HG03108 (cell line): ENCODE results near the gene ATL1.

ENCODE experiments used
- ATAC-seq: cut with Tn5 transposase; IDR thresholded peaks from one replicate; pipeline ENCODE4 v1.9.1; 2021; ENCODE audit warnings: moderate library complexity; ENCODE audit not compliant: unreplicated experiment

The ATL1 gene

DNA sequence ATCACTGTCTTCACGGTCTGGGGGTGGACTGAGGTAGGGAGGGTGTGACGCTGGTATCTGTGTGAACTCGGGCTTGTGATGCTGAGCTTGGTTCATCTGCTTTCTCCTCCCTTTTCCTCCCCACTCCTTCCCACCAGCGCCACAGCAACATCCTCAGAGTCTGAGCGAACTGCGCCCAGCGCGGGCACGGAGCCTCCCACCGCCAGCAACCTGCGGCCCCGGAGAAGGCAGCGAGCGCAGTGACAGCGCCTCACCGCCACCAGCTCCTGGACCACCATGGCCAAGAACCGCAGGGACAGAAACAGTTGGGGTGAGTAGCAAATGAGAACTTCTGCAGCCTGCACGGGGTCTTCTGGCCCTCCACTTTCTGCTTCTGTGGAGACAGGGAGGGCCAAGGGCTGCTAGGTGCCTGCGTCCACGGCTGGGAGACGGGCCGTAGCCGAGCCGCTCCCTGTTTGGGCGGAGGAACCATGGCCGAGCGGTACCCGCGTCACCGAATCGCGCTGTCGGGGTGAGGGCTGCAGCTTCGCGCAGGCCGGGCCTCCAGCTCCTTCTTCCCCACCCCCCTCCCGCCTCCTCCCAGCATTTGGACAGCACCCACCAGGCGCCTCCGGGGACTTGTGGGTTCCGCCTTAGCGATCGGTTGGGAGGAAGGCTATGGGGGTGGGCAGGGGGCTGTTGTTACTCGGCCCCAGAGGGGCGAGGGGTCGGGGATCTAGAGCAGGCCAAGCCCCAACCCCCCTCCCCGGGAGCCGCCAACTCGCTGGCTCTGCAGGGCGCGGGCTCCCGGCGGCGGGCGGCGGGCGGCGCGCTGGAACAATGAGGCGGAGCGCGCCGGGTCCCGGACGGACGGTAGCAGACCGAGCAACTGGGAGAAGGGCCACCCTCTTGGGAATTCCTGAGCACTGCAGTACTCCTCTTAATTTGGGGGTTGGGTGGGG lies at the start of gene ATL1:
TSS of gene ATL1 (plus strand) at position 156 of the 941 bp plus-strand sequence. CDS start at position 277, 121 bp downstream.
- ATAC-seq, result no peak

DNA sequence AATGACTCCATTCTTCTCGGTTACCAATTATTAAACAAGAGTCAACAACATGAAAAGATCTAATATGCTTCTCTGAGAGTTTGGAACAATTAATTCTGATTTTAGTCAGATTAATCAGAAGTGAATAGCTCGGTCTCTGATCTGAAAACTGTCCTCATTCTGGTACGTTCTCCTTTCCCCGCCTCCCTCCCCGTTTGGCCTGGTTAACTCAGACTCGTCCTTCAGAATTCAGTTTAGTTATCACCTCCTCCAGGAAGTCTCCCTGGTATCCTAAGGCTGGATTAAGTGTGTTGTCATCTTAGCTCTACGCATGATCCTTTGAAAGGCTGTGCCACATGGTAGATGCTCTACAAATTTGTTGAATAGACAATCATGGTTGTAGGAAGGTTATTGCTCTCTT lies 49.8 kb upstream of the ATL1 start:
- no peak for ATAC-seq

DNA sequence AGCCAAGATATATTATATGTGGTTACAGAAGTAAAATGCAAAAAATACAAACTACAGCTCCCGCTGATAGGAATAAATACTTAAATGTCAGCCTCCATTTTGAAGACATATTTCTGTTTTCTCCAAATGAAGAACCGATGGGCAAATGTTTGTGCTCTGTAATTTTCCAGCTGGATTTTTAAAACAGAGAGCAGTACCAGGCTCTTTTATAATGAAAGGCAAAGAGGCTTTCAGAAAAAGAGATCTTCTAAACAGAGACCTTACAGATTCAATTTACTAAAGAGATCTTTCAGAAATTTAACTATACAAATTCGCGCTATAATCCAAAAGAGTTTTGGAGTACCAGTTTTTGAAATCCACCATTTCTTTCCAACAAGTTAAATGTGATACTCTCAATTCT lies 47.5 kb upstream of the ATL1 start:
- no peak for ATAC-seq

DNA sequence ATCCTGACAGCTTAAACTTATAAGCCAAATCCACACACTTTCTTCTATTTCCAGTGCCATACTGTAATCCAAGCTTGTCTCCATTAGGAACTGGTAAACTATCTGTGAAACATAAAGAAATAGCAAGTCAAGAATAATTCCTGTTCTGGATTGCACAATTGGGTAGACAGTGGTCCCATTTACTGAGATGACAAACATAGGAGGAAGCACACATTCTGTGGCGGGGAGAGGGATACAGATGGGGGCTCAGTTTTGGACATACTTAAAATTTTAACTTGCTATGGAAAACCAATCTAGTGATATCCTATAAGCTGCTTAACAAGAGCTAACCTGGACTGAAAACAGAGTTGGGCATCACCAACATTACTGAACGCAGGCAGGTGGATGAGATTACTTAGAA lies 43.9 kb upstream of the ATL1 start:
- no peak for ATAC-seq

DNA sequence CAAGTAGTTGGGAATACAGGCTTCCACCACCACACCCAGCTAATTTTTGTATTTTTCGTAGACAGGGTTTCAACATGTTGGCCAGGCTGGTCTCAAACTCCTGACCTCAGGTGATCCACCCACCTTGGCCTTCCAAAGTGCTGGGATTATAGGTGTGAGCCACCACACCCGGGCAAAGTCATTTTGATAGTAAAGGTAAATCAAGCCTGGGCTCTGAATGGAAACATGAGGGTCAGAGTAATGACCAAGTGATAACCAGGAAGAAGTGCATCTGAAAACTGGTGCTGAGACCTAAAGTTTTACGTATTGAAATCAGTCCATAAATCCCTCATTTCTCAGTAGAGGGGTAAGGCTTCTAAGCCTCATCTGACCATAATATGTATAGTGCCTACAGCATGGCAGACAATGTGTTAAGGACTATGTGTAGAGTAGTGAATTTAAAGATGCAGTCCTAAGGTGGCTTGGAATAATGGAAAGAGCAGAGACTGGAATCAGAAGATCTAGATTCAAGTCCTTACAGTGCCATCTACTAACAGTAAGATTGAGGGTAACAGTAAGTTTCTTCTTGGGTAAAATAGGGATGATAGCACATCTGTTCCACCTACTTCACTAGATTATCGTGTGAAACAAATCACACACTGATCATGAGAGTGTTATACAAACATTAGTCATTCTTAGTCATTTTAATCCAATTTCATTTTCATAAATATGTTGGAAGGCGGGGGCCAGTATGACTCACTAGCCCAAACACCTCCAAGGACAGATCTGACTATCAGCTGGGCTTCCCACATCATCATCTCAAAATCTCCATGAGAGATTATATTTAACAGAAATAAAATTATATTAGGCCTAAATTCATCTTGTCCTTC lies 38.8 kb upstream of the ATL1 start:
- ATAC-seq, result peak; percentile 51

DNA sequence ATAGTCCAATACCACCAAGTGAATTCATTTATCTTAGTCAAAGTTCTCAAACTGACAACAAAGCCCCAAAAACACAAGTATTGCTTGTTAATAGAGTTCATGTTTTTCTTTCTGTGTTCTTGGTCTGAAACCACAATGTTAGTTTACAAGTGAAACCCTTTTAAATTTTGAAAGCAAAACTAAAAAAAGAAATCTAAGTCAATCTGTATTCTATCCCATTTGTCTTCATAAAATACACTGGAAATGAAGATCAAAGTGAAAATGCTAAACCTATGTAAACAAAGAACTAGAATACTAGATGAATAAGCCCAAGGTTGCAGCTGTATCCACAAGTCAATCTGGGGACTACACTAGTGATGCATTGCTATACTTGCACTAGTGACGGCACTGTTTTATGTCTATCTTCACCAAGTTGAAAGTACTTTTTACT lies 38.0 kb upstream of the ATL1 start:
- ATAC-seq, result peak; percentile 60

DNA sequence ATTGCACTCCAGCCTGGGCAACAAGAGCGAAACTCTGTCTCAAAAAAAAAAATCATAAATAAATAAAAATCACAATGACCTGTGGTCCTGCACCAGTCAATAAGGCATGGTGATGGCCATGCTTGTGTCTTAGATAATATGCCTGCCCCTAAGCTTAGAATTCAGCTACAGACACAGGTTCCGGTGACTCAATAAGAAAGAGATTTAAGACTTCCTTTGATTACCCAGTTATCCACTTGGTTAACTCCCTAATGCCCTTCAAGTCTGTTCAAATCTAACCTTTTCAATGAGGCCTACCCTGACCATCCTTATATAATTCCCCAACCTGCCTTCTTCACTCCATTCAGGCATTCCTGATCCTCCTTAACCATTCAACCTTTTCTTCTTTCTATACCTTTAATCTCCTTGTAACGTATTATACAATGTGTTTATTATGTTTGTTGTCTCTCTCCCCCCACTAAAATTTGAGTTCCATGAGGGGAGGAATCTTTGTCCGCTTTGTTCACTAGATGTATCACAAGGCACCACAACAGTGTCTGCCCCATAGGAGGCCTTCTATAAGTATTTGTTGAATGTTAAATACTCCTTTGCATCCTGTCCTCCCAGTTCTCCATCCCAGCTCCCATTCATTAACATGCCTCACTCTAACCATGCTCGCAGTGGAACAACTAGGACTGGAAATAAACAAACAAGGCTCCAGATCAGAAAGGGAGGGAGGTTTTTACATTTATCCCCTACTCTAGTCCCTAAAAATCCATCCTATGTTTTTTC lies 36.5 kb upstream of the ATL1 start:
- ATAC-seq, result no peak

DNA sequence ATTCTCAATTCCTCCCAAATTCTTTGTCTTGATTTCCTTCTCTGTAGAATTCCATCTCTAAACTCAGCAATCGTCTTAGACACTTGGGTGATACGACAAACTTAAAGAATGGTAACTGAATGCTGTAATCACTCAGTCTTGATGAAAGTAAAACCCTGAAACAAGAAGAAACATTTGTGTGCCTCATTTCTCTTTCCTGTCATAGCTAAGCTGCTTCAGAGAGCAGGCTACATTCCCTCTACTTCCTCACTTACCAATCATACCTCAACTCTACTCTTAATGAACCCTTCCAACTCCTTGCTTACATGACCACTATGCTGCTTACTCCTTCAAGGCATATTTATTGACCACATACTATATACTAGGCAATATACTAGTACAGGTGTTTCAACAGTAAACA lies 35.9 kb upstream of the ATL1 start:
- no peak for ATAC-seq

DNA sequence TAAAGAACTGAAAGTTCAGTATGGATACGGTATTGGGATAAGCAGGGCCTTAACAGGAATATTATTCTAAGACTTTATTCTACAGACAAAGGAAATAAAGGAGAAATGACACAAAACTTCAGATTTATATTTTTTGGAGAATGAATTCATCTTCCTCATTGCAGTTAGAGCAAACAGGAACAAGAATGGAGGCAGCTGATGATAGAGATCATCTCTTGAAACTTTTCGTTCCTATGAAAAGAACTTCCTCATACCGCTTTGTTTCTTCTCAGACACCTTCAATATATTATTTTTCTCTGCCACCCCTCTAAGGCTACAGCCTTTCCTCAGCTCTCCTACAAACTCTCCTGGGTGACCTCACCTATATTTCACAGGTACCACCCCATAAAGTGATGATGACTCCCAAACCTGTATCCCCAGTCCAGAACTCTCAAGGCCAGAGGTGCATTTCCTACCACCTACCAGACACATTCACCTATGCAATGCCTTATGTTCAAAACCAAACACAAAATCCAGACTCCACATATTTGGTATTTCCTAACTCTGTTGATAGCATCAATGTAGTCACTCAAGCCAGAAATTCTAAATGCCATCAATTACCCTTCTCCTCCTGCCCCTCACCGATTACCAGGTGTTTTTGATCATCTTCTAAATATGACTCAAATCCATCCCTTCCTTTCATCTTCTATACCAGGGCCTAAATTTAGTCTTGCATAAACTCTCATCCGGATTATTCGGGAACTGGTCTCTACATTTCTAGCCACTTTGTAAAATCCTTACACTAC lies 35.0 kb upstream of the ATL1 start:
- ATAC-seq, result no peak

DNA sequence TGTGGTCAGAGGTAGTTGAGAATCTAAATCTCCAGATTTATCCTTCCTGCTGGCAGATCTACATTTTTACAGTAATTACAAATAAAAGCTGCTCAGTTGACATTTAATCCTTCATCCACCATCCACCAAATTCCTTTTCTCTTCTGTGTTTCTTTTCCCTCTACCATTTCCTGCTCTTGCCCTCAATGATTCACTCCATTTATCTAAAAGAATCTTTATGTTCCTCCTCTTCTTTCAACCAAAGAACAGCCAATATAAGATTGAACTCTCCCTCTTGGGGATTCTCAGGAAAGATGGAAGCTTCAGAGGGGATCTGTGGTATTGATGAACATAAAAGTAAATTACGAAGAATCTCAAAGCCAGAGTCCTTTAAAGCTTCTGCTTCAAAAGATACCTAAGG lies 31.9 kb upstream of the ATL1 start:
- ATAC-seq, result no peak

DNA sequence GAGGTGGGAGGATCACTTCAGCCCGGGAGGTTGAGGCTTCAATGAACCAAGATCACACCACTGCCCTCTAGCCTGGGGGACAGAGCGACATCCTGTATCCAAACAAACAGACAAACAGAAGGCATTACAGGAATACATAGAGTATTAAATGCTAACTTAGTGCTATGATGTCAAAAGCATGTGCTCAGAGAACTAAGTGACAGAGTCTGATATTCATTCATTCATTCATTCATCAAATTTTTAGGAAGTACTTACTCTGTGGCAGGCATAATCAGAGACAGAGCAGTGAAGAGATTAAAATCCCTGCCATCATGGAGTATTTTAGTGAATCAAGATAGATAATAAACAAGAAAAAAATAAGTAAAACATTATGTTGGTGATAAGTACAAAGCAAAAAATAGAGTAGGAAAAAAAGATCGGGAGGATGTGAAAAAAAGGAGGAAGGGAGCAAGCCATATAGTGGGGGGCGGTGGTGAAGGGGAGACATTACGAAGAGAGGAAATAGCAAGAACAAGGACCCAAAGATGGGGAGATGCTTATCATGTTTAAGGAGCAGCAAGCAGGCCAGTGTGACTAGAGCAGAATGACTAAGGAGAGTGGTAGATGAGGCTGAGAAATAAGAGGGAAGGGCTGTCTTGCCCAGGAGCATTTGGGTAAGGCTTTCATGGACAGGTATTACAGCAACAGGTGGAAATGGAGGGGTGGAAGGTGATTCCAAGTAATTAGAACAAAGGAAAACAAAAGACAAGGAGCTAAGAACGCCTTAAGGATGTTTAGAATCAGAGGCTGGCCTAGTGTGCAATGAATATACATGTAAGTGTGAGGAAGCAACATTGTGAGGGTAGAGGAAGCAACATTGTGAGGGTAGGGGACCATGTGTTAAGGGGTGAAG lies 30.4 kb upstream of the ATL1 start:
- ATAC-seq, result no peak

DNA sequence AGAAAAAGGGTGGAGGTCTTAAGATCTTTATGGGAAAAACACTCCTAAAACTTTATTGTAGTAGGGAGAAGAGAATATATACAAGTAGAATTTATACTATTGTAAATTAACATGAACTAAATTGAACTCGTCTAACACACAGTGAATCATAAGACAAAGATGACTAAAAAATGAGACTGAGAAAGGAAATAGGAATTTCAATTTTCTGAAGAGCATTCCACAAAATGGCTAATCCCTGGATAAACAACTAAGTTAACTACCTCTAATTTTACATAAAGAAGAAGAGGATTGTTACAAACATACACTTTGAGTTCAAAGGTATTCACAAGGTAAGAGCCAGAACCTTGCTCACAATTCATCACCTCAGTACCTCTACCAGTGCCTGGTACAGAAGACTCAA lies 29.6 kb upstream of the ATL1 start:
- ATAC-seq, result no peak

DNA sequence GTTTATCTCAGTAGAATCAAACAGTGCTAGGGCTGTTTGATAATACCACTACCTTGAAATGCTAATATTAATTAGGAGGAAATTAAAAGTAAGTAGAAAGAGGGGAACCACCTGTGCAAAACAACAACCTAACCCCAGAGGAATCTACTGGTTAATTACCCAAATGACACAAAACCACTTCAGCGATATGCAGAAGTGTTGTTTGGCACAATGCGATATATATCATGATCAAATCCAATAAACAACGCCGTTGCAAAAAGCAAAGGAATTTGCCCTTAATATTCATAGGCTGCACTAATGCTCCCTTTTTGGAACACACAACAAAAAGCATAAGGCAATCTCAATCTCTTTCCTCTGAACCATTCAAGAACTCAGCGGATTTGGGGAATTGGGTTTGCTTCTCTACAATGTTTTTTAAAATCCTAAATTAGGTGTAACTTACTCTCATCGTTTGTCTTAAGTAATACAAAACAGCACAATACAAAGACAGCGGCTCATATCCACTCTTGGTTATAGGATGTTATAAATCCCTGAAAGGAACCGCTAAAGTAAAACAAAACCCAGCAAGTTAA lies 29.1 kb upstream of the ATL1 start:
- ATAC-seq, result no peak

DNA sequence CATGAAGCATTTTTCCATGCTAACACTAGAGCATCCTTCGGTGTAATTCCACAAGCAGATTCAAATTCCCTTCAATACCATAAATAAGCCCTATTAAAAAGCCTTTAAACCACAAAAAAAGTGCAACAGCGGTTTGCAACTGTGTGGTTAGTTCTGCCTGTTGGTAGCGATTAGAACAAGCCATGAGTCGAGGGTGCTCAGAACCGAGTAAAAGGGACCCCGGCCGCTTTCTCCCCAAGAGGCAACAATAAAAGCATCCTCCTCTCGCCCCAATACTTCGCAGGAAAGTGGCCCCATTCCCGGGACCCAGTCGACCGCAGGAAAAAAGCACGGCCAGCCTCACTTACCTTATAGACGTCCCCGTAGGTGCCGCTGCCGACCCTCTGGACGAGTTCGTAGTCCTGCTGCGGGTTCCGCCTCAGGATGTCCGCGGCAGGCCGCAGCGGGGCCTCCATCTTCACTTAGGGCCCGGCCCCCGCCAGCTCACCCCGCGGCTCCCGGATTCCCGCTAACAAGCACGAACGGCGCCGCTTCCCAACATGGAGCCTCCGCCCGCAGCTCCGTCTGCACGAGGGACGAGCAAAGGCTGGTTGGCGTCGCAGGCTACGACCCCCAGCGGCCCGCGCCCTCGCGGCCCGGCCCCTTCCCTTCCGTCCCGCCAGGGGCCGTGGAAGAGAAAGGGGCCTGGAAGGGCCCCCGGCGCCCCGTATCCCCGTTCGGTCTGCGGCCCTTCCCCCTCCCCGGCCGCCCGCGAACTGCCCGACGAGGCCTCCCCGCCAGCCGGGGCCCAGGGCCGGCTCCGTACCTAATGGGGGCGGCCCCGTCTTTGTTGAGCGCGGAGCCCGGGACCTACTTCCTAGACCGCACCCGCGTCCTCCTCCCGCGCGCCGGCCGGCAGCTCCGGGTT lies 28.1 kb upstream of the ATL1 start:
- ATAC-seq, result peak; percentile 41

DNA sequence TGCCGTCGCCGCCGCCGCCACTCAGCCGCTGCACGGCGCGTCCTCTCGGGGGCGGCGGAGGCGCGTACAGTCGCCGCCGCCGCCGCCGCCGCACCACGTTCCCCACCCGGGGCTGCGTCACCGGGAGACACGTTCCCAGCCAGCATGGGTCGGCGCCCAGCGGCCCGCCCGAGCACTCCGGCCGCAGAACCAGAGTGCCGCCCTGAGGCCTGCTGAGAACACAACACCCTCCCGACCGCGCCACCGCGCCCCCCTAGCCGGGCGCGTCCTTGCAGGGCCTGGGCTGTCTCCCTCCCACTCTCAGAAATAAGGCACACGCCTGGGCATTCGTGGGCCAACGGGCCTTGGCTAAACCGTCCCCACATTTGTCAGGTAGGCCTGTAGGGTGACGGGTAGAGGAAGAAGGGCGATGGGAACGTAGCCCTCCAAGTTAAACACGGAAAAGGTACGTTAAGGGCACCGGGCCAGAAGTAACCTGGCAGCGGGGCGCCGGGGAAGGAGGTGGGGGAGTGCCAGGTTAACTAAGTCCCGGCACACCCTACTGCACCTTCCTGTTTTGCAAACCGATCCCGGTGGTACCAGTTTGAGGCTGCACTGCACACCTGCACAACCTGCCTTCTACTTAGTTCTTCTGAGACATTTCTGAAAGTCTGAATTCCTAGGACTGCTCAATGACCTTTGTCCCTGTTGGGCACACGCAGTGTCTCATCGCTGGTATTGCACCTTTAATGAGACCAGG lies 27.3 kb upstream of the ATL1 start, which contains the start of gene MAP4K5:
TSS of gene MAP4K5 (minus strand) at position 68 of the 739 bp plus-strand sequence. CDS start 520 bp downstream, outside the sequence.
- peak; percentile 94 for ATAC-seq

DNA sequence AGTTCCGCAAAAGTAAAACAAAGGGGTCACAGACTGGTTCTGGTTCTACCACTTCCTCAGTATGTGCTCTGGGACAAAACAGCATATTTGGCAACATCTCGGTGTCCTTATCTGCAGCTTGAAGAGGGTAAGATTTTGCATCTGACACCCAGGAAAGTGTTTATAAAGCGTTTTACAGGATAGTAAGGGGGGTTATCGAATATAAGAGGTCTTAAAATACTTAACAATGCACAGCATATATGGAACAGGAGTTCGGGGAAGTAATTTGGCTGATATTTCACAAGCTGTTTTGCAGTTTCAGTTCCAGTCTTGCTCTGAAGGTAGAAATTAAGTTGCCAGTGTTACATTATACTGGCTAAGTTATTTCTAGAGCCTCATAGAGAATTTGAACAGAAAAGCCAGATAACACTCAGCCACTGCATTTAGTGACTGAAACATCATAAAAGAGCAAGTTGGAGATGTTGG lies 26.7 kb upstream of the ATL1 start:
- ATAC-seq, result no peak

DNA sequence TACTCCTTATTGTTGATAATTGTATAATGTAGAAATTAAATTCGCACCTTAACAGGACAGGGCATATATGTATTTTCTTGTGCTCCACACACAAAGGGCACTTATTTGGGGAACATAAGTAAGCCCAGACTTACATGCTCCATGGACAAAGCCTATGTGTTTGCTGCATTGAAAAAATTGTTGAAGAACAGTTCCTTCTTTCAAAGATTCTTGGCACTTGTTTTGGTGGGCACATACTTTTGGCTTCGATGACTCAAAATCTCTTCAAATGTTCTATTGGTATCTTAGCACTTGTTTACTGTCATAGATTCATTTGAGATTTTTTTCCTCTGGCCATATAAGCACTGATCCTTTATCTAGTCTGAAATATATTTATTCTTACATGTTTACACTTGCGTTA lies 26.1 kb upstream of the ATL1 start:
- ATAC-seq, result no peak
